Measurements from ENCODE around the gene P2RX6. TPM values are rescaled to one million over a fixed set of nuclear protein-coding genes. Genes with fewer than 3 reads are reported as not detected.
A peak's percentile ranks its signal among the peaks of the same experiment; 100 is the strongest.

P2RX6 gene
- total RNA-seq, 2 donors from 2014 or later = 4.6 to 5.5 TPM

DNA sequence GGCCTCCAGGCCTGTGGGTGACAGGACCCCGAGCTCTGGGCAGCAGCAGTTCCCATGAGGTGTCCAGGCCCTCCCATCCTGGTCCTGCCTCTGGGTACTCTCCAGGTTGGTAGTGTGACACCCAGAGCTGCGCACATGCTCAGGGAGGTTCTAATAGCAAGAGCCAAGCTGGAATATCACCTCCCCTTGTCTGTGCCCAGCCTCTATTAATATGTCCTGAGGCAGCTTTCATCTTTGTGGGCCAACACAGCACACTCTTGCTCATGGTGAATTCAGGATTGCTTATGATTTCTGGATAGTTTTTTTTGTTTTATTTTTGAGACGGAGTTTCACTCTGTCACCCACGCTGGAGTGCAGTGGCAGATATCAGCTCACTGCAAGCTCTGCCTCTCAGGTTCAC, 3.3 kb downstream of the P2RX6 start:
- DNase-seq (ENCODE audit: low spot score) = no peak
- Histone ChIP-seq H3K4me3 (no peak overlapping the region), H3K4me1 (replicated peaks) (peaks cover 8% of the 10 kb centered on the region), H3K9me3 (no peaks in the 10 kb centered on the region), H3K36me3 (no peaks in the 10 kb centered on the region), H3K27ac (no peak overlapping the region), H3K27me3 (replicated peaks; ENCODE audit: insufficient read depth) (no peaks in the 10 kb centered on the region)
- intact Hi-C loops (cut with DNase I) = no loop called here
- WGBS = 96% methylated on average over 4 of the region's 4 CpGs
- TF ChIP-seq POLR2AphosphoS5 (IDR thresholded peaks at IDR 0.05) = no peak
- TF ChIP-seq, protein P1, sequence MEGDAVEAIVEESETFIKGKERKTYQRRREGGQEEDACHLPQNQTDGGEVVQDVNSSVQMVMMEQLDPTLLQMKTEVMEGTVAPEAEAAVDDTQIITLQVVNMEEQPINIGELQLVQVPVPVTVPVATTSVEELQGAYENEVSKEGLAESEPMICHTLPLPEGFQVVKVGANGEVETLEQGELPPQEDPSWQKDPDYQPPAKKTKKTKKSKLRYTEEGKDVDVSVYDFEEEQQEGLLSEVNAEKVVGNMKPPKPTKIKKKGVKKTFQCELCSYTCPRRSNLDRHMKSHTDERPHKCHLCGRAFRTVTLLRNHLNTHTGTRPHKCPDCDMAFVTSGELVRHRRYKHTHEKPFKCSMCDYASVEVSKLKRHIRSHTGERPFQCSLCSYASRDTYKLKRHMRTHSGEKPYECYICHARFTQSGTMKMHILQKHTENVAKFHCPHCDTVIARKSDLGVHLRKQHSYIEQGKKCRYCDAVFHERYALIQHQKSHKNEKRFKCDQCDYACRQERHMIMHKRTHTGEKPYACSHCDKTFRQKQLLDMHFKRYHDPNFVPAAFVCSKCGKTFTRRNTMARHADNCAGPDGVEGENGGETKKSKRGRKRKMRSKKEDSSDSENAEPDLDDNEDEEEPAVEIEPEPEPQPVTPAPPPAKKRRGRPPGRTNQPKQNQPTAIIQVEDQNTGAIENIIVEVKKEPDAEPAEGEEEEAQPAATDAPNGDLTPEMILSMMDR (IDR thresholded peaks at IDR 0.05) = no peak
- no peak for TF ChIP-seq POLR2A (IDR thresholded peaks at IDR 0.05)

DNA sequence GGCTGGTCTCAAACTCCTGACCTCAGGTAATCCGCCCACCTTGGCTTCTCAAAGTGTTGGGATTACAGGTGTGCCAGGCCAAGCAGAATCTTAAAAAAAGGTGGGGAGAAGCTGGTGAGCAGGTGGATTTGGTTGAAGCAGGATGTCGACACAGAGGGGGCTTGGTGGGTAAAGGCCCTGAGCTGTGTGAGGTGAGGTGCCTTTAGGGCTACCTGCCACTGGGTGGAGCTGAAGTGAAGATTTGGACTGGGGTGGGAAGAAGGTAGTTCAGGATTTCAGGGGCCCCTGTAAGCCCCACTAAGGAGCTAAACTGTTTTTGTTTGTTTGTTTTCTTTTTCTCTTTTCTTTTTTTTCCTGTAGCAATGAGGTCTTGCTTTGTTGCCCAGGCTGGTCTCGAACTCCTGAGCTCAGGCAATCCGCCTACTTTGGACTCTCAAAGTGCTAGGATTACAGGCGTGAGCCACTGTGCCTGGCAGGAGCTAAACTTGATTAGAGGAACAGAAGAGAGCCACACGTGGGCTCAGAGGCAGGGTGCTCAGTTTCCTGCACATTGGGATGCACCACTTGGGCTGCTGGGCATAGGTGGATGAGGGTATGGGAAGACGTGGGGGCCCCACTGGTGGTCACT, 6.0 kb downstream of the P2RX6 start:
- TF ChIP-seq POLR2A (IDR thresholded peaks at IDR 0.05) = no peak
- TF ChIP-seq, protein P1 (IDR thresholded peaks at IDR 0.05) = peak in 1 of 4 experiments; percentile 15
- TF ChIP-seq POLR2AphosphoS5 (IDR thresholded peaks at IDR 0.05) = no peak
- H3K27ac ChIP-seq = no peak overlapping the region
- no peak overlapping the region for H3K4me3 ChIP-seq
- DNase-seq (ENCODE audit: low spot score) = no peak
- H3K4me1 ChIP-seq (replicated peaks) = no peaks in the 10 kb centered on the region
- no peaks in the 10 kb centered on the region for H3K36me3 ChIP-seq
- H3K9me3 ChIP-seq = no peaks in the 10 kb centered on the region
- 73% methylated on average over 7 of the region's 7 CpGs for WGBS
- H3K27me3 ChIP-seq (replicated peaks; ENCODE audit: insufficient read depth) = no peaks in the 10 kb centered on the region
- intact Hi-C loops (cut with DNase I) = no loop called here

DNA sequence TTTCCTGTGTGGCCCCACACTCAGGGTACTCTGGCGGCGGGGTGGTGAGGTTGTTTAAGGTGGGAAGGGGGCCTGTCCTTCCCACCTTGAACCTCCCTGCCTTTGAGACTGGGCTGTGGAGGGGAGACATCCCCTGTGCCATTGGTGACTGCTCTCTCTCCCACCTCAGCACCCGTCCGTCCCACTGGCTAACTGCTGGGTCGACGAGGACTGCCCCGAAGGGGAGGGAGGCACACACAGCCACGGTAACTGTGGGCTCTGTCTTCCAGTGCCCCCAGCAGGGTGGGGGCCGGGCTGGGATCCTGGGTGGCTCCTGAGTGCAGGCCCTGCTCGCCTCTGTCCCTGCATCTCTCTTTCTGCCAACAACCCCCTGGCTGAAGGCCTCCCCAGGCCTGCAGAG, 7.5 kb downstream of the P2RX6 start:
- TF ChIP-seq, protein P1 (IDR thresholded peaks at IDR 0.05) = no peak
- no peak for TF ChIP-seq POLR2A (IDR thresholded peaks at IDR 0.05)
- no peak for TF ChIP-seq POLR2AphosphoS5 (IDR thresholded peaks at IDR 0.05)
- Histone ChIP-seq H3K4me3 (no peak overlapping the region), H3K27ac (no peak overlapping the region), H3K4me1 (replicated peaks) (no peaks in the 10 kb centered on the region), H3K36me3 (no peaks in the 10 kb centered on the region), H3K27me3 (replicated peaks; ENCODE audit: insufficient read depth) (no peaks in the 10 kb centered on the region), H3K9me3 (no peaks in the 10 kb centered on the region)
- intact Hi-C loops (cut with DNase I) = no loop called here
- 69% methylated on average over 10 of the region's 10 CpGs for WGBS
- no peak for DNase-seq (ENCODE audit: low spot score)

- Histone ChIP-seq H3K27ac (no peak overlapping the region), H3K4me1 (replicated peaks) (no peaks in the 10 kb centered on the region), H3K9me3 (no peaks in the 10 kb centered on the region), H3K4me3 (no peak overlapping the region), H3K27me3 (replicated peaks; ENCODE audit: insufficient read depth) (no peaks in the 10 kb centered on the region), H3K36me3 (no peaks in the 10 kb centered on the region)
- WGBS = 82% methylated on average over 13 of the region's 13 CpGs
- no peak for DNase-seq (ENCODE audit: low spot score)
- TF ChIP-seq POLR2A (IDR thresholded peaks at IDR 0.05) = no peak
- no peak for TF ChIP-seq POLR2AphosphoS5 (IDR thresholded peaks at IDR 0.05)
- TF ChIP-seq, protein P1 (IDR thresholded peaks at IDR 0.05) = no peak
- intact Hi-C loops (cut with DNase I) = no loop called here
Observed at GRCh38 chr22:21022955-21023614, 8.1 kb downstream of the P2RX6 start.

- H3K27me3 ChIP-seq (replicated peaks; ENCODE audit: insufficient read depth) = no peaks in the 10 kb centered on the region
- H3K4me1 ChIP-seq (replicated peaks) = no peaks in the 10 kb centered on the region
- H3K9me3 ChIP-seq = no peaks in the 10 kb centered on the region
- no peak overlapping the region for H3K27ac ChIP-seq
- intact Hi-C loops (cut with DNase I) = no loop called here
- H3K36me3 ChIP-seq = no peaks in the 10 kb centered on the region
- 49% methylated on average over 8 of the region's 8 CpGs for WGBS
- H3K4me3 ChIP-seq = no peak overlapping the region
- TF ChIP-seq POLR2A (IDR thresholded peaks at IDR 0.05) (no peak), POLR2AphosphoS5 (IDR thresholded peaks at IDR 0.05) (no peak)
- TF ChIP-seq, protein P1 (IDR thresholded peaks at IDR 0.05) = no peak
- DNase-seq (ENCODE audit: low spot score) = no peak
Observed at GRCh38 chr22:21025266-21025665, 10.3 kb downstream of the P2RX6 start.
